GM21390 (cell line): Measurements from ENCODE around the gene CLPSL2.
"Not testable (repeated sequence)": the region's sequence is repeated elsewhere in the genome, so short reads cannot be mapped to it uniquely, and the experiment has no call there.

Experiments
- ATAC-seq: cut with Tn5 transposase; IDR thresholded peaks from one replicate; pipeline ENCODE4 v1.9.1; 2021; ENCODE audit not compliant: unreplicated experiment

Gene CLPSL2

GRCh38 chr6:35776364-35777215 lies at the start of gene CLPSL2:
Gene CLPSL2, plus strand, starts transcription at chr6:35776598. Its CDS starts 21 bp downstream, at chr6:35776619.
- ATAC-seq, result no peak

- no peak for ATAC-seq
Observed at GRCh38 chr6:35727231-35727934, 49.0 kb upstream of the CLPSL2 start.

- ATAC-seq, result peak; percentile 36
Observed at GRCh38 chr6:35727935-35728682, 48.3 kb upstream of the CLPSL2 start.

- no peak for ATAC-seq
Observed at GRCh38 chr6:35728683-35729678, 47.4 kb upstream of the CLPSL2 start.

GRCh38 chr6:35729722-35730121 lies 46.7 kb upstream of the CLPSL2 start:
- ATAC-seq, result no peak

- no peak for ATAC-seq
Observed at GRCh38 chr6:35730745-35731413, 45.5 kb upstream of the CLPSL2 start.

GRCh38 chr6:35731414-35731735 lies 45.0 kb upstream of the CLPSL2 start:
- ATAC-seq, result peak; percentile 47

GRCh38 chr6:35731736-35732532 lies 44.5 kb upstream of the CLPSL2 start:
- ATAC-seq, result peak; percentile 45

- ATAC-seq, result no peak
Observed at GRCh38 chr6:35733633-35734032, 42.8 kb upstream of the CLPSL2 start.

- ATAC-seq, result not testable (repeated sequence)
Observed at GRCh38 chr6:35734319-35734718, 42.1 kb upstream of the CLPSL2 start.

- ATAC-seq, result no peak
Observed at GRCh38 chr6:35735452-35735851, 40.9 kb upstream of the CLPSL2 start.

GRCh38 chr6:35736253-35736894 lies 40.0 kb upstream of the CLPSL2 start:
- ATAC-seq, result no peak

- no peak for ATAC-seq
Observed at GRCh38 chr6:35736982-35737412, 39.4 kb upstream of the CLPSL2 start, which contains the start of gene ARMC12. Gene ARMC12, plus strand, starts transcription at chr6:35737032. Its CDS starts 77 bp downstream, at chr6:35737109.

- ATAC-seq, result no peak
Observed at GRCh38 chr6:35737413-35738211, 38.8 kb upstream of the CLPSL2 start.

- no peak for ATAC-seq
Observed at GRCh38 chr6:35739645-35740524, 36.5 kb upstream of the CLPSL2 start.

GRCh38 chr6:35742842-35743241 lies 33.6 kb upstream of the CLPSL2 start:
- no peak for ATAC-seq

- no peak for ATAC-seq
Observed at GRCh38 chr6:35745509-35745908, 30.9 kb upstream of the CLPSL2 start.
